Coronary artery (tissue), 2 donors: Measurements from ENCODE around the gene ENPP7.

Experiments used
- DNase-seq: peaks from one replicate; pipeline ENCODE4 v3.0.0-alpha.2; 2017; ENCODE audit warnings: low spot score
- H3K27ac ChIP-seq, 2 donors: fragments of 200-600 bp; sonication (generic); one replicate each; pipeline ENCODE4 v1.5.1; 2016 to 2019
- H3K4me3 ChIP-seq: fragments of 200-600 bp; sonication (generic); 2 replicates; pipeline ENCODE4 v1.5.1; 2016; ENCODE audit warnings: mild to moderate bottlenecking, moderate library complexity
- TF ChIP-seq, protein P1 (sequence below): fragments of 200-600 bp; sonication (generic); IDR thresholded peaks from one replicate; pipeline ENCODE4 v1.5.1; 2019; ENCODE audit warnings: antibody characterized with exemption

ENPP7 gene

DNA sequence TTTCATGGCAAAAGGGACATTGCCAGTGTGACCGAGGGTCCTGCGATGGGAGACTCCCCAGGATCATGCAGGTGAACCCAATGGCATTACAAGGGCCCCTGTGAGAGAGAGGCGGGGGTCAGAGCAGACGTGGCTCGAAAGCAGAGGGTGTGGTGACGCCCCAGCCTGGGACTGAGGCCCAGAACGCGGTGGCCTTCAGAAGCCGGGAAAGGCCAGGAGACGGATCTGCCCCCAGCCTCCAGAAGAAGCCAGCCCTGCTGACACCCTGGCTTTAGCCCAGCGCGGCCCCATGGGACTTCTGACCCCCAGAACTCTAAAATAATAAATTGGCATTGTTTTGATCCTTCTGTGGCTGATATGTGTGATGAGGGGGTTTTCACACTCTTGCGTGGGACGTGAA is 17.4 kb upstream of the ENPP7 start:
- Histone ChIP-seq H3K27ac (no peak overlapping the region), H3K4me3 (no peak overlapping the region)
- TF ChIP-seq, protein P1, sequence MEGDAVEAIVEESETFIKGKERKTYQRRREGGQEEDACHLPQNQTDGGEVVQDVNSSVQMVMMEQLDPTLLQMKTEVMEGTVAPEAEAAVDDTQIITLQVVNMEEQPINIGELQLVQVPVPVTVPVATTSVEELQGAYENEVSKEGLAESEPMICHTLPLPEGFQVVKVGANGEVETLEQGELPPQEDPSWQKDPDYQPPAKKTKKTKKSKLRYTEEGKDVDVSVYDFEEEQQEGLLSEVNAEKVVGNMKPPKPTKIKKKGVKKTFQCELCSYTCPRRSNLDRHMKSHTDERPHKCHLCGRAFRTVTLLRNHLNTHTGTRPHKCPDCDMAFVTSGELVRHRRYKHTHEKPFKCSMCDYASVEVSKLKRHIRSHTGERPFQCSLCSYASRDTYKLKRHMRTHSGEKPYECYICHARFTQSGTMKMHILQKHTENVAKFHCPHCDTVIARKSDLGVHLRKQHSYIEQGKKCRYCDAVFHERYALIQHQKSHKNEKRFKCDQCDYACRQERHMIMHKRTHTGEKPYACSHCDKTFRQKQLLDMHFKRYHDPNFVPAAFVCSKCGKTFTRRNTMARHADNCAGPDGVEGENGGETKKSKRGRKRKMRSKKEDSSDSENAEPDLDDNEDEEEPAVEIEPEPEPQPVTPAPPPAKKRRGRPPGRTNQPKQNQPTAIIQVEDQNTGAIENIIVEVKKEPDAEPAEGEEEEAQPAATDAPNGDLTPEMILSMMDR, result no peak
- DNase-seq, result no peak

DNA sequence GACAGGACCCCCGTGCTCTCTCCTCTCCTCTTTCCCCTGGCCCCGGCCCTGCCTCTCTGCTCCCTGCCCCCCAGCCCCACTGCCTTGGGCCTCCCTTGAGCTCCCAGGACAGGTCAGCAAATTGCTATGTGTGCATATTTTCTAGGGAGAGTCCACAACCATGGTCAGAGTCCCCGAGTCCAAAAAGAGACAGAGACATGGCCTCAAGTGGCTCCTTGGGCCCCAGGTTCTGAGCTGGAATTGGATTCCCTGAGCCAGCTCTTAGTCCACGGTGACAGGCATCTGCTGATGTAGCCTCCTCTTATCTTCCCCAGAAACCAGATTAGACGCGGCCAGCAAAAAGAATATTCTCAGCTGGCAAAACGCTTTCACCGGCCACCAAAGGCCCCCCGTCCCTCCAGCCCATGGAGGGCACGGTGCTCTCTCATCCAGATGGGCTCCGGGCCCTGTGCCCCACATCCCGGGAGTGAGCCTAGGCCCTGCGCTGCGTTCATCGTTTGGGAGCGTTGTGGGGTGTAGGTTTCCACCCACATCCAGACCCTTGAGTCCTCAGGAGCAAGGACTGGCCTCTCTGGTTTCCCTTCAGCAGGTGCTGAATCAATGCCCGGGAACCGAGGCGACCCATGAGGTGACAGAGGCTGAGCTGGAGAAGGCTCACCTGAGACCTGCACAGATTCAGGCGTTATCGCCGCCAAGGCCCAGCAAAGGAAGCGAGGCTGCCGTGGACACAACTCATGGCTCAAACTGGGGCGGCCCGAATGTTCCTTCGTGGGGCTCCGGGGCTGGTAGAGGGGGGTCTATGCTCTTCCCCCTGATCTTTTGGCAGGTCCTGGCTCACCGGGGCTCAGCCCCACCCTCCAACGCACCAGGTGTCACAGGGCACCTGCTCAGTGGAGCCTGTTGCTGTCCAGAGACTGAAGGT is 16.3 kb upstream of the ENPP7 start:
- Histone ChIP-seq H3K27ac (no peak overlapping the region), H3K4me3 (no peak overlapping the region)
- TF ChIP-seq, protein P1, result no peak
- DNase-seq, result no peak

DNA sequence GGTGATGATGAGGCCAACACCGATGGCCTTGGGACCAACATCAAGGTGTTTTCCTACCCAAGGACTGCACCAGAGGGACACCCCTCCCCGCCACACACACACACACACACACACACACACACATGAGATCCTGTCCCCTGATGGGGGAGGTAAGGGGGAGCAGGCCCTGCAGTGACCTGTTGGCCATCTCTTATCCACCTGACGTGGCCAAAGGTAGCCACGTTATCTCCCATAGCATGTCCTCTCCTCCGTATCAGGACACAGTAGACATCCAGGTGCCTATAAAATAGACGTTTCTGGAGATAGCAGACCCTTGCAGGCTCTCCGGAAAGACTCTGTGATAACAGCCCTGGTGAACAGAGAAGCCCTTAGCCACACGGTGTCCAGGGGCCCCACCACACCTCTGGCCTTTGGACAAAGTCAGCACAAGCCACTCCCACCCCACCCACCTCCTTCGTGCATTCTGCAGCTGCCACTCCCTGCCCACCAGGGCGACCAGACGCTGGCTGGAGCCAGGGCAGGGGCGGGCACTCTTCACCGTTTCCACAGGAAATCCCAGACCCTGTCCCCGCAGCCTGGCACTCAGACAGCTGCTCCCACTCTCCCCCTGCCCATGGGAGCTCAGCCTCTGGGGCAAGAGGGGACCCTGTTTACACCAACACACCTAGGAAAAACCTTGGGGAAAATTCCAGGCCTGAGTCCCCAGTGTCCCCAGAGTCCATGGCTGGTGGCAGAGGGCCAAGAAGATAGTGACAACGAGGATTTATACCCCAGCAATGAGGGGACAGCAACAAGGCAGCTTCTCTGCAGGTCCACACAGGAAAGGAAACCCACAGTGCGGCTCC is 15.4 kb upstream of the ENPP7 start:
- no peak overlapping the region for H3K27ac ChIP-seq
- TF ChIP-seq, protein P1, result no peak
- H3K4me3 ChIP-seq, result no peak overlapping the region
- no peak for DNase-seq

DNA sequence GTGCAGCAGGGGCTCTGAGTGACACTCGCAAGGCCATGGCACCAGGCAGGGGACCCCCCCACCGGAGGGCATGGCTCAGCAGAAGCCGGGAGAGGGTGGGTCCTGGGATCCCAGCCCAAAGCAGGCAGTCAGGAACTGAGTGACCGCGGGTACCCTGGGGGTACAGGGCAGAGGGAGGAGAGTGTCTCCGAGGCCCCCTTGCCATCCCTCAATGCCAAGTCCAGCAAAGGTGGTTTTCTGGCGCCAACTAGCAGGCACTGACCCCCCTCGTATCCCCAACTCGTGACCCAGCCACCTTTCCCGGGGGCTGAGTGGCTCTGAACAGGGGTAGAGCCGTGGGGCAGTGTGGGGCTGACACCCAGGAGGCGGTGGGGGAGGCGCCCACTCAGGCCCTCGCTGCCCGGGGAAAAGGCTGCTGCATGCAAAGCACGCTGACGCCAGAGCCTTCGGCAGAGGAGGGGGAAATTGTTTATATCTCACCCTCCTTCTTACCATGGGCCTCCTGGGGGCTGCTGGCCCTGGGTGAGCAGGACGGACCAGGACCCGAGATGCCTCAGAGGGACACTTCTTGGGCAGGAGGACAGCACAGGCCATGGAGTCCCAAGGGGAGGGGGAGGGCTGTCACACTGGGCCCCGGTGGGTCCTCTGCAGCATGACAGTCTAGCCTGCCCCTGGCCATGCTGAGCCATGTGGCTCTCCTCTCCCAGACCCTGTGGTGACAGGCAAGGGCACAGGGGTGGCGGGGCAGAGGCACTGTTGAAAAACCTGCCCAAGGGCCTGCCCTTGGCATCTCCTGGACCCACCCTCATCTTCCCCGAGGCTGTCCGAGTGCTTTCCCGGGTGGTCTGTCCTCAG is 14.6 kb upstream of the ENPP7 start:
- H3K27ac ChIP-seq, result no peak overlapping the region
- TF ChIP-seq, protein P1, result no peak
- no peak overlapping the region for H3K4me3 ChIP-seq
- no peak for DNase-seq

DNA sequence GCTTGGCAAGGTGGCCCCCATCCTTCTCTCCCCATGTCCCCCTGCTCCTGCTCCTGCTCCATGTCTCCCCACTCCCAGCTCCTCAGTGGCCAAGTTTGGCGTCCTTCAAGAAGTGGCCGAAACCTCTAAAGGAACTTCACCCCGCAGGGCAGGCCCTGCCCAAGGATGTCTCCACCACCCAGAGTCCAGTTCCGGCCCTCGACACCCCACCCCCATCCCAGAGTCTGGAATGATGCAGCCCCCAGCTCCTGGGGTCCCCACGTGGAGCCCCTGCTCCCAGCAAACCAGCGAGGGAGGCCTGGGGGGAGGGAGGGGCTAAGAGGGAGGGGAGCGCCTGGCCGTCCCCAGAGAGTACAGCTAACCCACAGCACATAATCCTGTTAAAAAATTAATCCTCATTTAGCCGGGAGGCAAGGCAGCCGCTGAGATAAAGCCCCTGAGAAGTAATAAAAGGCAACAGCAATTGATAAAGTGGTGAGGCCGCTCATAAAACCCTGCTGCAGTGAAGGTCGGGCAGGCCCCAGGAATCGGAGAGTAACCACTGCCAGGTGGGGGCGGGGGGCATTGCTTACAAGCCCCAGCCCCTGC is 9.9 kb upstream of the ENPP7 start:
- no peak overlapping the region for H3K27ac ChIP-seq
- TF ChIP-seq, protein P1, result no peak
- H3K4me3 ChIP-seq, result no peak overlapping the region
- DNase-seq, result no peak

DNA sequence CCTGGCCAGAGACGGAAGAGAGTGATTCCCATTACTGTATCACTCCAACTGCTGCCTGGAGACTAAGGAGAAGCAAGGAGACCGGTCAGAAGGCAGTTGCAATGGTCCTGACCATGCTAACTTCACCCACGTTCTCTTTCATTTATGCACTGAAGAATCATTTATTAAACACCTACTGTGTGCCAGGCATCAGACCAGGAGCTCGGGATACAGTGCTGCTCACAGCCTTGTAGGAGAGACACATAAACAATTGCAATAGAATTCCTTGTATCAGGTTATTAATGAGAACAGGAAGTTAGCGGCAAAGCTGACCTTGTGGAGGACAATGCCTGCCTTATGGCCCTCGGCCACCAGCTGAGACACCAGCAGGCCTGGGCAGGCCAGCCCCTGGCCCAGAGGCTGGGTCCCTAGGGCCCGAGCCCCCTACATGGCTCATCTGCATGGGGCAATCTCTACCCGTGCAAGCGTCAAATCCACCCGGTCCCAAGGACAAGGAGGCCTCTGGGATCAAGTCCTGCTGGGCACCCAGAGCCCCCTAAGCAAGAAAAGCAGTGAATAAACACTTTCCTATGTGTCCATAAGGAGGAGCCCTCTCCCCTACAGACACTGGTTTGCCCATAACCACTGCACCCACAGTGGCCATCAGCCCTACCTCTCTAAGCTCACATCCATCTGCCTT is 8.6 kb upstream of the ENPP7 start:
- TF ChIP-seq, protein P1, result no peak
- no peak overlapping the region for H3K27ac ChIP-seq
- DNase-seq, result no peak

More for the DNA sequence above, 8.6 kb upstream of the ENPP7 start:
- no peak overlapping the region for H3K4me3 ChIP-seq
